LNCaP clone FGC (cell line): ENCODE data around the gene FCRL1.

Source experiments
- DNase-seq: peaks from one replicate; pipeline ENCODE4 v3.0.0-alpha.2; 2011; ENCODE audit warnings: low read depth
- H3K4me3 ChIP-seq: 2 replicates; pipeline ENCODE4 v1.5.1; 2011; ENCODE audit warnings: mild to moderate bottlenecking, low read depth, low read length, control low read depth
- TF ChIP-seq, protein P1 (sequence below): IDR thresholded peaks from 2 replicates; pipeline ENCODE4 v1.5.1; 2012; ENCODE audit warnings: mild to moderate bottlenecking; ENCODE audit not compliant: control insufficient read depth, insufficient read depth; ENCODE audit errors: extremely low read depth

FCRL1 gene

DNA sequence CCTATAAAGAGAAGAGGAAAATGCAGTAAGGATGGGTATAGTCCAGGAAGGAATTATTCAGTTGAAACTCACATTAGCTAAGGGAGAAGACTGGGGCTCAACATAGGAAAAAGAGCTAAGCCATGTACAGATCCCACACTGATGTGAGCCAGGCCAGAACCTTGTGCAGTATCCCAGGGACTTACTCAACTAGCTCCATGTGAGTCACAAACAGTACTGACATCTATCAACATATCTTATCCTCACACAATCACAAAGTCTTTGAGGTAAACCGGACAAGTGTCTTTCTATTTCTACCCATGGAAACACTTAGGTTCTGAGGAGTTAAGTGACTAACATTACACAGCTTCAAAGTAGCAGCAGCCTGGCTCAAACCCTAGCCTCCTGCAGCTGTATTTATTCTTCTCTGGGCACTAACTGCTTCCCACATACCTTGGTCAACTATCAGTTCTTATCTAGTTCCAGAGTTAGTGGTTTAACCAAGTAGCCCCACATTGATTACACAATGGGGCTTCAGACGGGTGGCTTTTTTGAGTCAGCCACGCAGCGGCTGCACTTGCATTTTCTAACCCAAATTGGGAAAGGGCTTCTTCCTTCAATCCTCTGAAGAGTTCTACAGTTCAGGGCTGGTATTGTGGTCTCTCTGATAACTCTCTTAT is 12.2 kb upstream of the FCRL1 start:
- TF ChIP-seq, protein P1, sequence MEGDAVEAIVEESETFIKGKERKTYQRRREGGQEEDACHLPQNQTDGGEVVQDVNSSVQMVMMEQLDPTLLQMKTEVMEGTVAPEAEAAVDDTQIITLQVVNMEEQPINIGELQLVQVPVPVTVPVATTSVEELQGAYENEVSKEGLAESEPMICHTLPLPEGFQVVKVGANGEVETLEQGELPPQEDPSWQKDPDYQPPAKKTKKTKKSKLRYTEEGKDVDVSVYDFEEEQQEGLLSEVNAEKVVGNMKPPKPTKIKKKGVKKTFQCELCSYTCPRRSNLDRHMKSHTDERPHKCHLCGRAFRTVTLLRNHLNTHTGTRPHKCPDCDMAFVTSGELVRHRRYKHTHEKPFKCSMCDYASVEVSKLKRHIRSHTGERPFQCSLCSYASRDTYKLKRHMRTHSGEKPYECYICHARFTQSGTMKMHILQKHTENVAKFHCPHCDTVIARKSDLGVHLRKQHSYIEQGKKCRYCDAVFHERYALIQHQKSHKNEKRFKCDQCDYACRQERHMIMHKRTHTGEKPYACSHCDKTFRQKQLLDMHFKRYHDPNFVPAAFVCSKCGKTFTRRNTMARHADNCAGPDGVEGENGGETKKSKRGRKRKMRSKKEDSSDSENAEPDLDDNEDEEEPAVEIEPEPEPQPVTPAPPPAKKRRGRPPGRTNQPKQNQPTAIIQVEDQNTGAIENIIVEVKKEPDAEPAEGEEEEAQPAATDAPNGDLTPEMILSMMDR, result no peak
- DNase-seq, result no peak

DNA sequence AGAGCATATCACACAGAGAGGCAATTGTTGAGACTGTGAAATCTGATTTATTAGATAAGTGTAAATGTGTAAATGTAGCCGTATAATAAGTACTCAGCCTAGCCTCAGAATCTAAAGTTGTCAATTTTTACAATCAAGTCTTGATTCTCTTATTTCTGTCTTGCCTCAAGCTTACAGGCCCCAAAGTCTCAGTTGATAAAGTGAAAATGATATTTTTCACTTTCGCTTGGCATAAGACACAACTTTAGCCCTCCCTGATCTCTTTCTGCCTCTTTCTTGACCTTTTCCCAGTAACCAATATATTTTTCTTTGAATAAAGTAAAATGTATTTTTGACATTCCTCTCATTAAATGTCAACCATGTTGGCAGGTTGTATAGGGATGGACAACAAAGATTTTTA is 11.0 kb upstream of the FCRL1 start:
- DNase-seq, result no peak
- H3K4me3 ChIP-seq, result no peak overlapping the region
- TF ChIP-seq, protein P1, result no peak

More for the DNA sequence above, 12.2 kb upstream of the FCRL1 start:
- H3K4me3 ChIP-seq, result no peak overlapping the region

DNA sequence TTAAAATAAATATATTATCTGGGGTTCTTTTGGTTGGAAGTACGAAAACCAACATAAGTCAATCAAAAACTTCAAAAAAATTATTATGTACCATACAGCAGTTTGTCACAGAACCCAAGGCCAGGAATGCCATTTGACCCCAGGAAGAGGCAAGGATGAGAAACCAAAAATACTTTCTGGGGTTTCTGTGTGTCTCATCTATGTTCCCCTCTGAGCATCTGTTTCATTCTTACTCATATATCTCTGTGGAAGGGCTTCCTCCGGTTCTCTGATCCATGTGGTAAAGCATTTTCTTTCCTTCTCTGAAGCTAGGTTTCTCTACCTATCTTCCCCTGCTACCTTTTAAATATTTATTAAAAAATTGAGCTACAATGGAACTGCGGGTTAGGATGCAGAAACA is 9.8 kb upstream of the FCRL1 start:
- no peak for DNase-seq
- H3K4me3 ChIP-seq, result no peak overlapping the region
- TF ChIP-seq, protein P1, result no peak

DNA sequence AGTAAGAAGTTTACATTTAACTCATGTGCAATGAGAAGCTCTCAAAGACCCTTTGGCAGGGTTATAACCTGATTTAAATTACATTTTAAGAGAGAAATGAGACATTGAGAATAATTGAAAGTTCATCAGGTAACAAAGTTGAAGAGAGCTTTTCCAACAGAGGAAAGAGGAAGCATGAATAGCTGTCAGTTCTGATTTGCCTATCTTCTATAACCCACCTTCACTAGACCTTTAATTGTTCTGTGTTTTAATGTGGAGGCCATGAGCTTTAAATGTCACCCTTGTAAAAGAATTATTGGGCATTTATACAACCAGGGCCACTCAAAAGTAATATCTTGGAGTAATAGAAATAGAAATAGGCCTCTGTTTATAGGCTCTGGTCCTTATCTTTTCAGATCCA is 9.3 kb upstream of the FCRL1 start:
- DNase-seq, result no peak
- TF ChIP-seq, protein P1, result no peak
- H3K4me3 ChIP-seq, result no peak overlapping the region

DNA sequence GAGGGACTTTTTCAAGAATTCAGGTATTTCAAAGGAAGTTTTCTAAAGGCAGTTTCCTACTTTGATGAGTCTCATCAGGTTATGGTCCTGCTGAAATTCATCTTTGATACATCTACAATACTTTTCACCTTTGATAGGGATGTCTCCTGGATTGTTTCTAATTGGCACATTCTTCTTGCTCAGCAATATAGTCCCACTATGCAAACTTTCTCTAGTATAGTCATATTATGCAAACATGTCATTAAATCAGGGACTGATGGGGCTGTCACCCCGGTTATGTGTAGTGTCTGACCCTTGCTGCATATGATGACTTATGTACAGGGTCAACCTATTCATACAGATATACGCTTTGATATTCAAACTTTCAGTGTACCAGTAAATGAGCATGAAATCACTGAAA is 379 bp upstream of the FCRL1 start:
- TF ChIP-seq, protein P1, result no peak
- DNase-seq, result no peak
- no peak overlapping the region for H3K4me3 ChIP-seq

DNA sequence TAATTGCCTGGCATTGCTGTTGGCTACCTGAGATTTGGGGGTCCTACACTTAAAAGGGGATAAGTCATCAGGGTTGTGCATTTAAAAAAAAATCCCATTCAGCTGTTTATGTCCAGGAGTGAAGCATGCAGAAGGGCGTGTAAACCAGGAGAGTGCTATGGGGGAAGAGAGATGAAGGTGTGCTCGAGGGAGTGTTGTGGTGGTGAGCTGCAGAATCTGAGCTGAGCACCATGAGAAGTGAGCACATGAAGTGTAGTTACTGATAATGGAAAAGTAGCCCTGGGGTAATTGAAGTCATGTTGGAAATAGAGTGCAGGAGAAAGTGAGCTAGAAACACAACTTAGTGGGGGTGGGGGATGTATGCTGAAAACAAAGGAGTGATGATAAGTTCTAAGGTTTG is 705 bp downstream of the FCRL1 start:
- DNase-seq, result no peak
- TF ChIP-seq, protein P1, result no peak
- no peak overlapping the region for H3K4me3 ChIP-seq

DNA sequence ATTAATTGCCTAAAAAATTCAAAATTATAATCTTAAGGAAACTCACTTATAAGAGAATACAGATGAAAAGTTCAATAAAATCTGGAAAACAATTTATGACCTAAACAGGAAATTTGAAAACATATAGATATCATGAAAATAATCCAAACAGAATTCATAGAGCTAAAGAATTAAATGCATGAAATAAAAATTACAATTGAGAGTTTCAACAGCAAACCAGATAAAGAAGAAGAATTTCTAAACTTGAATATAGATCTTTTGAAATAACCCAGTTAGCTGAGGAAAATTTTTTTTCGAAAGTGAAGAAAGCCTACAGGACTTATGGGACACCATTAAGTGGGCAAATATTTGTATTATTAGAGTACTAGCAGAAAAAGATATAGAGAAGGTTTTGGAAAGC is 6.7 kb downstream of the FCRL1 start:
- DNase-seq, result no peak

More for the DNA sequence above, 6.7 kb downstream of the FCRL1 start:
- TF ChIP-seq, protein P1, result no peak
- no peak overlapping the region for H3K4me3 ChIP-seq
